HS-5 (cell line): ENCODE measurements around the gene ITLN2.
"Not testable (repeated sequence)": the region's sequence is repeated elsewhere in the genome, so short reads cannot be mapped to it uniquely, and the experiment has no call there.

Experiments
- DNase-seq: peaks from one replicate; pipeline ENCODE4 v3.0.0-alpha.2; 2012; ENCODE audit warnings: low read depth

ITLN2 gene

GRCh38 chr1:160952129-160952510, 2.5 kb downstream of the ITLN2 start:
- DNase-seq, result no peak

- no peak for DNase-seq
Observed at GRCh38 chr1:160951443-160952128, 3.0 kb downstream of the ITLN2 start.

- DNase-seq, result no peak
Observed at GRCh38 chr1:160950657-160951056, 4.0 kb downstream of the ITLN2 start.

GRCh38 chr1:160949881-160950280, 4.7 kb downstream of the ITLN2 start:
- no peak for DNase-seq

GRCh38 chr1:160949216-160949880, 5.3 kb downstream of the ITLN2 start:
- not testable (repeated sequence) for DNase-seq

GRCh38 chr1:160947174-160947759, 7.3 kb downstream of the ITLN2 start:
- not testable (repeated sequence) for DNase-seq

GRCh38 chr1:160945881-160946280, 8.7 kb downstream of the ITLN2 start:
- DNase-seq, result not testable (repeated sequence)

GRCh38 chr1:160945079-160945478, 9.5 kb downstream of the ITLN2 start:
- no peak for DNase-seq

GRCh38 chr1:160942926-160943325, 11.7 kb downstream of the ITLN2 start:
- no peak for DNase-seq

GRCh38 chr1:160936666-160937065, 17.9 kb downstream of the ITLN2 start:
- DNase-seq, result not testable (repeated sequence)

GRCh38 chr1:160935527-160936258, 18.9 kb downstream of the ITLN2 start:
- DNase-seq, result no peak

GRCh38 chr1:160933305-160933704, 21.3 kb downstream of the ITLN2 start:
- DNase-seq, result not testable (repeated sequence)

GRCh38 chr1:160925652-160926244, 28.9 kb downstream of the ITLN2 start:
- DNase-seq, result no peak

GRCh38 chr1:160924791-160925651, 29.6 kb downstream of the ITLN2 start:
- DNase-seq, result no peak

- peak; percentile 10 for DNase-seq
Observed at GRCh38 chr1:160916666-160917065, 37.9 kb downstream of the ITLN2 start.

GRCh38 chr1:160913229-160913628, 41.4 kb downstream of the ITLN2 start:
- DNase-seq, result not testable (repeated sequence)

GRCh38 chr1:160911925-160912324, 42.7 kb downstream of the ITLN2 start:
- no peak for DNase-seq

- DNase-seq, result no peak
Observed at GRCh38 chr1:160911441-160911840, 43.2 kb downstream of the ITLN2 start.

GRCh38 chr1:160910170-160910750, 44.3 kb downstream of the ITLN2 start:
- DNase-seq, result no peak

- DNase-seq, result no peak
Observed at GRCh38 chr1:160907976-160908375, 46.6 kb downstream of the ITLN2 start.

- DNase-seq, result no peak
Observed at GRCh38 chr1:160905617-160905989, 49.0 kb downstream of the ITLN2 start.
